ENCODE results near the gene NOPCHAP1.

- no peak for TF ChIP-seq CTCF (IDR thresholded peaks at IDR 0.05)
- no peak for TF ChIP-seq POLR2A (IDR thresholded peaks at IDR 0.05)
- TF ChIP-seq POLR2AphosphoS5 (IDR thresholded peaks at IDR 0.05), result no peak
Measured at GRCh38 chr12:104971306-104971705, 14.8 kb upstream of the NOPCHAP1 start.
